Measurements from ENCODE around the gene HCRTR1.

HCRTR1 gene

GRCh38 chr1:31657972-31658510 lies 40.6 kb downstream of the HCRTR1 start:
- Histone ChIP-seq H3K27ac (ENCODE audit: extremely low read depth, low read depth, low read length) (no peak overlapping the region), H3K9me3 (ENCODE audit: control insufficient read depth, insufficient read depth, low read depth, low read length) (no peaks in the 10 kb centered on the region), H3K4me1 (ENCODE audit: control insufficient read depth, insufficient read depth, low read length) (no peaks in the 10 kb centered on the region), H3K36me3 (ENCODE audit: control insufficient read depth in 2 of 2, insufficient read depth in 1 of 2, low read length in 2 of 2) (no peaks in the 10 kb centered on the region), H3K4me3 (ENCODE audit: low read depth, low read length) (no peak overlapping the region)
- no peak for TF ChIP-seq ZBTB7A (tag by site-specific recombination; IDR thresholded peaks at IDR 0.05; ENCODE audit: low read depth)
- TF ChIP-seq ZNF785 (tag by site-specific recombination; IDR thresholded peaks at IDR 0.05): no peak
- CTCF ChIA-PET: interaction anchor here (0.6 to 2.3 kb wide), 2 partner anchors 54 to 59 kb away, joined by 6 read pairs; no protein-coding TSS in a partner anchor
- POLR2A ChIA-PET: interaction anchor here (1.0 kb wide), 1 partner anchor 13 kb away, joined by 4 read pairs; the partner anchor contains the start of gene PEF1

- H3K4me1 ChIP-seq (ENCODE audit: control insufficient read depth, insufficient read depth, low read length): no peaks in the 10 kb centered on the region
- H3K36me3 ChIP-seq (ENCODE audit: control insufficient read depth in 2 of 2, insufficient read depth in 1 of 2, low read length in 2 of 2): no peaks in the 10 kb centered on the region
- POLR2A ChIA-PET: interaction anchor here (1.0 kb wide), 1 partner anchor 14 kb away, joined by 4 read pairs; the partner anchor contains the start of gene PEF1
- CTCF ChIA-PET: interaction anchor here (0.6 to 2.3 kb wide), 4 partner anchors 53 to 87 kb away, joined by 3 to 6 read pairs (median 5); no protein-coding TSS in a partner anchor
- no peak overlapping the region for H3K4me3 ChIP-seq (ENCODE audit: low read depth, low read length)
- TF ChIP-seq ZNF274 (IDR thresholded peaks at IDR 0.05; ENCODE audit: low read length): no peak
- no peak for TF ChIP-seq ZNF274 (tag by site-specific recombination; IDR thresholded peaks at IDR 0.05; ENCODE audit: borderline replicate concordance)
- TF ChIP-seq ZIC2 (tag by site-specific recombination; IDR thresholded peaks at IDR 0.05): peak; percentile 55
- no peaks in the 10 kb centered on the region for H3K9me3 ChIP-seq (ENCODE audit: control insufficient read depth, insufficient read depth, low read depth, low read length)
- H3K27ac ChIP-seq (ENCODE audit: extremely low read depth, low read depth, low read length): no peak overlapping the region
Observed at GRCh38 chr1:31658721-31659120, 41.2 kb downstream of the HCRTR1 start.

GRCh38 chr1:31659889-31660288 lies 42.4 kb downstream of the HCRTR1 start:
- Histone ChIP-seq H3K36me3 (ENCODE audit: control insufficient read depth in 2 of 2, insufficient read depth in 1 of 2, low read length in 2 of 2) (no peaks in the 10 kb centered on the region), H3K4me3 (ENCODE audit: low read depth, low read length) (no peak overlapping the region), H3K4me1 (ENCODE audit: control insufficient read depth, insufficient read depth, low read length) (no peaks in the 10 kb centered on the region), H3K27ac (ENCODE audit: extremely low read depth, low read depth, low read length) (no peak overlapping the region), H3K9me3 (ENCODE audit: control insufficient read depth, insufficient read depth, low read depth, low read length) (no peaks in the 10 kb centered on the region)
- ChIA-PET CTCF (interaction anchor here (1.0 to 1.5 kb wide), 2 partner anchors 85 to 129 kb away, joined by 3 to 4 read pairs; no protein-coding TSS in a partner anchor), POLR2A (no interaction called here)
- TF ChIP-seq ZEB2 (tag by site-specific recombination; IDR thresholded peaks at IDR 0.05) (no peak), ZNF350 (tag by site-specific recombination; IDR thresholded peaks at IDR 0.05) (no peak), ZNF140 (tag by site-specific recombination; IDR thresholded peaks at IDR 0.05) (no peak), ZIC2 (tag by site-specific recombination; IDR thresholded peaks at IDR 0.05) (no peak), ZNF837 (tag by site-specific recombination; IDR thresholded peaks at IDR 0.05) (no peak), ZNF148 (tag by site-specific recombination; IDR thresholded peaks at IDR 0.05; ENCODE audit: borderline replicate concordance) (no peak), ZNF302 (tag by site-specific recombination; IDR thresholded peaks at IDR 0.05; ENCODE audit: low read depth) (no peak), GLI4 (tag by site-specific recombination; IDR thresholded peaks at IDR 0.05) (no peak), ZFP3 (tag by site-specific recombination; IDR thresholded peaks at IDR 0.05; ENCODE audit: low read depth) (no peak), ZNF707 (tag by site-specific recombination; IDR thresholded peaks at IDR 0.05) (no peak), ZNF48 (tag by site-specific recombination; IDR thresholded peaks at IDR 0.05) (no peak), ZNF704 (tag by site-specific recombination; IDR thresholded peaks at IDR 0.05) (no peak), ZXDB (tag by site-specific recombination; IDR thresholded peaks at IDR 0.05) (no peak), RBAK (tag by site-specific recombination; IDR thresholded peaks at IDR 0.05) (no peak), ZNF692 (tag by site-specific recombination; IDR thresholded peaks at IDR 0.05) (no peak), MZF1 (tag by site-specific recombination; IDR thresholded peaks at IDR 0.05; ENCODE audit: borderline replicate concordance) (no peak)

Measured in HEK293 (cell line).